Lung (tissue), 12 donors: ENCODE data around the gene SPNS2. TPM values are rescaled to one million over a fixed set of nuclear protein-coding genes. Genes with fewer than 3 reads are reported as not detected.

Experiments used
- ATAC-seq: fragments of 200-7000 bp; cut with Tn5 transposase; one replicate; pipeline ENCODE4 v1.9.1; 2020; ENCODE audit warnings: moderate number of reproducible peaks; ENCODE audit not compliant: insufficient read depth, low FRiP score
- DNase-seq, 3 donors: peaks; one replicate each; pipeline ENCODE4 v3.0.0-alpha.2; 2013 to 2017
- H3K27ac ChIP-seq, 2 donors: one replicate each; pipeline ENCODE4 v1.5.1; 2013; ENCODE audit warnings: mild to moderate bottlenecking in 2 of 2, moderate library complexity in 2 of 2, control low read depth in 1 of 2, inconsistent platforms in 1 of 2, low read depth in 1 of 2, low read length in 1 of 2
- H3K27me3 ChIP-seq, 3 donors: one replicate each; pipeline ENCODE4 v1.5.1; 2013; ENCODE audit warnings: low read length in 2 of 3; ENCODE audit not compliant: control insufficient read depth in 3 of 3, insufficient read depth in 3 of 3
- H3K36me3 ChIP-seq, 4 donors: one replicate each; pipeline ENCODE4 v1.5.1; 2013; ENCODE audit warnings: low read length in 4 of 4, mild to moderate bottlenecking in 1 of 4, moderate library complexity in 1 of 4; ENCODE audit not compliant: control insufficient read depth in 4 of 4, insufficient read depth in 4 of 4
- H3K4me1 ChIP-seq, 5 donors: one replicate each; pipeline ENCODE4 v1.5.1; 2013; ENCODE audit warnings: low read length in 5 of 5, mild to moderate bottlenecking in 2 of 5, moderate library complexity in 1 of 5; ENCODE audit not compliant: control insufficient read depth in 5 of 5, insufficient read depth in 5 of 5
- H3K4me3 ChIP-seq: one replicate; pipeline ENCODE4 v1.5.1; 2013; ENCODE audit warnings: mild to moderate bottlenecking, control low read depth, moderate library complexity
- H3K9ac ChIP-seq, 2 donors: one replicate each; pipeline ENCODE4 v1.5.1; 2013; ENCODE audit warnings: low read length in 2 of 2, control low read depth in 1 of 2; ENCODE audit not compliant: insufficient read depth in 1 of 2
- H3K9me3 ChIP-seq, 4 donors: one replicate each; pipeline ENCODE4 v1.5.1; 2013; ENCODE audit warnings: low read length in 3 of 4, mild to moderate bottlenecking in 1 of 4, moderate library complexity in 1 of 4; ENCODE audit not compliant: control insufficient read depth in 4 of 4, insufficient read depth in 3 of 4
- CTCF ChIP-seq: IDR thresholded peaks from 2 replicates; pipeline ENCODE4 v1.5.1; 2012; ENCODE audit warnings: mild to moderate bottlenecking; ENCODE audit errors: control extremely low read depth, extremely low read depth
- WGBS, 2 donors: extraction: QIAGEN DNeasy Blood & Tissue Kit; methylation state at CpG; one replicate each; pipeline ENCODE4 v1.1.7; 2013; 5-methylcytosine and 5-hydroxymethylcytosine counted together
- polyA plus RNA-seq, 2 donors: library from polyadenylated mRNA; stranded (reverse); fragments of 200-250 nt; gene quantifications; one replicate each; pipeline ENCODE4 v1.2.1, GENCODE V29; 2013
- total RNA-seq, 2 donors: library from RNA; depleted of rRNA in 1 of 2; stranded (reverse); fragments of >200 nt in 1 of 2; gene quantifications; one replicate each; pipeline ENCODE4 v1.2.1, GENCODE V29; 2014 to 2021
- donor health status: control.
- donor health status: control.
- donor health status: Bipolar disorder and iron deficiency.
- donor health status: healthy.
- donor health status: DM: yes; HTN: yes; CAD: no.

Gene SPNS2
- total and polyA plus RNA-seq, 4 donors: 26.8 to 60.1 (median 42.5) TPM

GRCh38 chr17:4532860-4533522, 34.3 kb downstream of the SPNS2 start:
- H3K36me3 ChIP-seq: peaks cover 0 to 15% (median 0%) of the 10 kb centered on the region in 4 donors
- DNase-seq: no peak
- WGBS, 2 donors: 85 to 89% methylated on average over 33 of the region's 33 CpGs
- H3K27me3 ChIP-seq: no peaks in the 10 kb centered on the region
- H3K9ac ChIP-seq: no peak overlapping the region
- ATAC-seq: no peak
- H3K9me3 ChIP-seq: no peaks in the 10 kb centered on the region
- TF ChIP-seq CTCF: no peak
- peak overlapping the region in 1 of 2 donors; percentile 29 for H3K27ac ChIP-seq
- H3K4me3 ChIP-seq: no peak overlapping the region
- H3K4me1 ChIP-seq: peaks cover 0 to 42% (median 16%) of the 10 kb centered on the region in 5 donors

GRCh38 chr17:4533523-4534504, 35.1 kb downstream of the SPNS2 start:
- no peak for DNase-seq
- Histone ChIP-seq H3K4me1 (peaks cover 0 to 42% (median 16%) of the 10 kb centered on the region in 5 donors), H3K9me3 (no peaks in the 10 kb centered on the region), H3K36me3 (peaks cover 0 to 22% (median under 1%) of the 10 kb centered on the region in 4 donors), H3K27ac (peak overlapping the region in 1 of 2 donors; percentile 55), H3K27me3 (no peaks in the 10 kb centered on the region), H3K9ac (no peak overlapping the region), H3K4me3 (no peak overlapping the region)
- no peak for TF ChIP-seq CTCF
- no peak for ATAC-seq
- 58% methylated on average over 23 of the region's 23 CpGs for WGBS, 2 donors

- peaks cover 0 to 41% (median 16%) of the 10 kb centered on the region in 5 donors for H3K4me1 ChIP-seq
- H3K9me3 ChIP-seq: no peaks in the 10 kb centered on the region
- DNase-seq (no peak), ATAC-seq (no peak)
- no peak overlapping the region for H3K4me3 ChIP-seq
- peaks cover 0 to 29% (median 1%) of the 10 kb centered on the region in 4 donors for H3K36me3 ChIP-seq
- H3K27ac ChIP-seq: peak overlapping the region in 1 of 2 donors; percentile 55
- H3K9ac ChIP-seq: no peak overlapping the region
- H3K27me3 ChIP-seq: no peaks in the 10 kb centered on the region
- 69 to 73% methylated on average over 16 to 17 of the region's 17 CpGs for WGBS, 2 donors
- no peak for TF ChIP-seq CTCF
These were observed 35.8 kb downstream of the SPNS2 start for GRCh38 chr17:4534515-4534914.
